ENCODE measurements around the gene DMAC2. TPM values are rescaled to one million over a fixed set of nuclear protein-coding genes. Genes with fewer than 3 reads are reported as not detected.

Gene DMAC2
- total RNA-seq, 4 donors from 2014 or later, result 37.6 to 67.0 (median 51.4) TPM

GRCh38 chr19:41424335-41425173 lies 15.2 kb downstream of the DMAC2 start:
- TF ChIP-seq POLR2A (IDR thresholded peaks at IDR 0.05) (no peak), CTCF (IDR thresholded peaks at IDR 0.05) (no peak), EP300 (IDR thresholded peaks at IDR 0.05) (no peak), POLR2AphosphoS5 (IDR thresholded peaks at IDR 0.05) (no peak)
- Histone ChIP-seq H3K4me1 (peaks cover 0 to 40% (median 20%) of the 10 kb centered on the region in 3 donors), H3K27ac (no peak overlapping the region), H3K36me3 (peaks cover 0 to 71% of the 10 kb centered on the region in 2 donors), H3K9me3 (no peaks in the 10 kb centered on the region), H3K4me3 (no peak overlapping the region), H3K27me3 (no peaks in the 10 kb centered on the region)
- 90% methylated on average over 2 of the region's 21 CpGs; no CpG with 5 or more reads in 1 of the 2 donors for WGBS, 2 donors (ENCODE audit: low coverage in 1 of 2)
- no peak for ATAC-seq

- Histone ChIP-seq H3K27me3 (no peaks in the 10 kb centered on the region), H3K36me3 (peaks cover 0 to 87% of the 10 kb centered on the region in 2 donors), H3K4me3 (no peak overlapping the region), H3K4me1 (peaks cover 0 to 31% (median 13%) of the 10 kb centered on the region in 3 donors), H3K9me3 (no peaks in the 10 kb centered on the region), H3K27ac (no peak overlapping the region)
- WGBS, 2 donors (ENCODE audit: low coverage in 1 of 2), result 100% methylated on average over 2 of the region's 12 CpGs; no CpG with 5 or more reads in 1 of the 2 donors
- TF ChIP-seq POLR2AphosphoS5 (IDR thresholded peaks at IDR 0.05), result no peak
- TF ChIP-seq POLR2A (IDR thresholded peaks at IDR 0.05), result no peak
- TF ChIP-seq EP300 (IDR thresholded peaks at IDR 0.05), result no peak
- no peak for TF ChIP-seq CTCF (IDR thresholded peaks at IDR 0.05)
- no peak for ATAC-seq
Observed at GRCh38 chr19:41422955-41423354, 16.8 kb downstream of the DMAC2 start.

- TF ChIP-seq POLR2A (IDR thresholded peaks at IDR 0.05), result no peak
- TF ChIP-seq EP300 (IDR thresholded peaks at IDR 0.05), result no peak
- TF ChIP-seq POLR2AphosphoS5 (IDR thresholded peaks at IDR 0.05), result no peak
- no peak for TF ChIP-seq CTCF (IDR thresholded peaks at IDR 0.05)
- ATAC-seq, result no peak
- no peak overlapping the region for H3K4me3 ChIP-seq
- no peaks in the 10 kb centered on the region for H3K9me3 ChIP-seq
- WGBS, 2 donors (ENCODE audit: low coverage in 1 of 2), result 0 to 92% methylated on average over 1 to 13 of the region's 18 CpGs
- H3K4me1 ChIP-seq, result peaks cover 0 to 26% (median 13%) of the 10 kb centered on the region in 3 donors
- H3K27ac ChIP-seq, result no peak overlapping the region
- peaks cover 0 to 92% of the 10 kb centered on the region in 2 donors for H3K36me3 ChIP-seq
- H3K27me3 ChIP-seq, result no peaks in the 10 kb centered on the region
Observed at GRCh38 chr19:41422456-41422855, 17.3 kb downstream of the DMAC2 start.

GRCh38 chr19:41421973-41422372 lies 17.7 kb downstream of the DMAC2 start:
- TF ChIP-seq POLR2A (IDR thresholded peaks at IDR 0.05), result no peak
- TF ChIP-seq POLR2AphosphoS5 (IDR thresholded peaks at IDR 0.05), result no peak
- TF ChIP-seq CTCF (IDR thresholded peaks at IDR 0.05), result no peak
- no peak for TF ChIP-seq EP300 (IDR thresholded peaks at IDR 0.05)
- no peak for ATAC-seq
- Histone ChIP-seq H3K27me3 (no peaks in the 10 kb centered on the region), H3K27ac (no peak overlapping the region), H3K9me3 (no peaks in the 10 kb centered on the region), H3K4me1 (peaks cover 0 to 21% (median 9%) of the 10 kb centered on the region in 3 donors), H3K4me3 (no peak overlapping the region), H3K36me3 (peaks cover 0 to 97% of the 10 kb centered on the region in 2 donors)
- 87% methylated on average over 8 of the region's 20 CpGs; no CpG with 5 or more reads in 1 of the 2 donors for WGBS, 2 donors (ENCODE audit: low coverage in 1 of 2)
